ENCODE measurements around the gene CGB3.

The CGB3 gene

GRCh38 chr19:48985711-48986110 is 38.4 kb downstream of the CGB3 start:
- DNase-seq (ENCODE audit: low read depth): no peak
- no peak for TF ChIP-seq CTCF (IDR thresholded peaks at IDR 0.05; ENCODE audit: low read length, missing control alignments)
- no peak overlapping the region for H3K4me3 ChIP-seq (replicated peaks; ENCODE audit: low read depth, low read length)

- DNase-seq (ENCODE audit: low read depth): no peak
- H3K4me3 ChIP-seq (replicated peaks; ENCODE audit: low read depth, low read length): no peak overlapping the region
- no peak for TF ChIP-seq CTCF (IDR thresholded peaks at IDR 0.05; ENCODE audit: low read length, missing control alignments)
Measured at GRCh38 chr19:48982280-48982679, 41.9 kb downstream of the CGB3 start.

GRCh38 chr19:48977061-48977460 is 47.1 kb downstream of the CGB3 start:
- H3K4me3 ChIP-seq (replicated peaks; ENCODE audit: low read depth, low read length): no peak overlapping the region
- no peak for TF ChIP-seq CTCF (IDR thresholded peaks at IDR 0.05; ENCODE audit: low read length, missing control alignments)
- no peak for DNase-seq (ENCODE audit: low read depth)

GRCh38 chr19:48975947-48976847 is 47.9 kb downstream of the CGB3 start:
- no peak for TF ChIP-seq CTCF (IDR thresholded peaks at IDR 0.05; ENCODE audit: low read length, missing control alignments)
- DNase-seq (ENCODE audit: low read depth): no peak
- no peak overlapping the region for H3K4me3 ChIP-seq (replicated peaks; ENCODE audit: low read depth, low read length)
